ENCODE measurements around the gene RBM39. TPM values are rescaled to one million over a fixed set of nuclear protein-coding genes. Genes with fewer than 3 reads are reported as not detected.

The RBM39 gene
- total and polyA plus RNA-seq, 10 of the 15 experiments (the other 5 are each of a cell fraction or from before 2014, with no cell fraction given) = 135 to 280 (median 217) TPM

- Histone ChIP-seq H3K9ac (ENCODE audit: control insufficient read depth, insufficient read depth, low read length) (no peak overlapping the region), H3K4me3 (no peak overlapping the region), H3K9me3 (replicated peaks; ENCODE audit: control insufficient read depth, insufficient read depth, low read length) (no peaks in the 10 kb centered on the region), H3K36me3 (ENCODE audit: control insufficient read depth in 2 of 2, insufficient read depth in 2 of 2, low read length in 1 of 2) (peaks cover 19 to 30% of the 10 kb centered on the region in 2 experiments), H4K20me1 (ENCODE audit: control insufficient read depth, insufficient read depth) (peaks cover 16% of the 10 kb centered on the region), H2AFZ (ENCODE audit: control insufficient read depth, low read depth, low read length) (no peak overlapping the region), H3K4me1 (ENCODE audit: control insufficient read depth, insufficient read depth, low read length) (peaks cover 10% of the 10 kb centered on the region), H3K27ac (ENCODE audit: control insufficient read depth, insufficient read depth) (no peak overlapping the region), H3K27me3 (replicated peaks in 1 of 2; ENCODE audit: control insufficient read depth in 2 of 2, insufficient read depth in 2 of 2, low read length in 1 of 2) (no peaks in the 10 kb centered on the region), H3K4me2 (ENCODE audit: control insufficient read depth, insufficient read depth) (peak overlapping the region; percentile 31; the same call in 1 of the 2 replicates), H3K79me2 (ENCODE audit: control insufficient read depth, insufficient read depth, low read length) (peaks cover 93% of the 10 kb centered on the region)
- ChIA-PET RAD21 (ENCODE audit: unreplicated experiment) (no interaction called here), SMC1A (ENCODE audit: uncharacterized antibody, unreplicated experiment) (interaction anchor here (1.0 to 1.2 kb wide), 4 partner anchors 12 to 39 kb away, joined by 3 to 5 read pairs (median 3); no protein-coding TSS in a partner anchor), POLR2A (interaction anchor here (0.5 to 1.5 kb wide), 5 partner anchors 9 to 584 kb away, joined by 3 to 6 read pairs (median 5); no protein-coding TSS in a partner anchor), CTCF (interaction anchor here (1.1 to 5.8 kb wide), 3 partner anchors 9 to 210 kb away, joined by 3 to 31 read pairs (median 3); no protein-coding TSS in a partner anchor)
- BruUV-seq (replicated peaks) = no TSS peak
- DNase-seq (ENCODE audit: low read depth, low spot score) (no peak), ATAC-seq (no peak), FAIRE-seq (no peak)
- WGBS (ENCODE audit: insufficient coverage, insufficient replicate concordance, low lambda C conversion rate, missing lambda C conversion rate) = 0% methylated on average over 1 of the region's 1 CpG
- no peak for TF ChIP-seq EP300 (IDR thresholded peaks at IDR 0.05; ENCODE audit: borderline replicate concordance in 1 of 2, control insufficient read depth in 1 of 2, low read depth in 2 of 2, low read length in 2 of 2)
- TF ChIP-seq POLR2AphosphoS2 (IDR thresholded peaks at IDR 0.05; ENCODE audit: low read depth, low read length) = no peak
- TF ChIP-seq POU2F2 (IDR thresholded peaks at IDR 0.05; ENCODE audit: borderline replicate concordance, low read depth, low read length) = no peak
- no peak for TF ChIP-seq ETV6 (conservative IDR thresholded peaks at IDR 0.05 in 1 of 2, IDR thresholded peaks at IDR 0.05 in 1 of 2; ENCODE audit: borderline replicate concordance in 1 of 2, low read depth in 1 of 2)
- no peak for TF ChIP-seq MEF2A (IDR thresholded peaks at IDR 0.05; ENCODE audit: insufficient read depth, low read depth, low read length)
- TF ChIP-seq, protein P1, sequence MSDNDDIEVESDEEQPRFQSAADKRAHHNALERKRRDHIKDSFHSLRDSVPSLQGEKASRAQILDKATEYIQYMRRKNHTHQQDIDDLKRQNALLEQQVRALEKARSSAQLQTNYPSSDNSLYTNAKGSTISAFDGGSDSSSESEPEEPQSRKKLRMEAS (IDR thresholded peaks at IDR 0.05; ENCODE audit: low read depth, low read length) = no peak
- no peak for TF ChIP-seq MLLT1 (IDR thresholded peaks at IDR 0.05)
- TF ChIP-seq IKZF2 (IDR thresholded peaks at IDR 0.05) = no peak
- no peak for TF ChIP-seq EED (IDR thresholded peaks at IDR 0.05; ENCODE audit: low read depth)
- no peak for TF ChIP-seq RB1 (IDR thresholded peaks at IDR 0.05; ENCODE audit: borderline replicate concordance)
- TF ChIP-seq CHD2 (IDR thresholded peaks at IDR 0.05; ENCODE audit: borderline replicate concordance, low read depth, low read length) = no peak
- no peak for TF ChIP-seq JUNB (IDR thresholded peaks at IDR 0.05)
- TF ChIP-seq STAT3 (IDR thresholded peaks at IDR 0.05; ENCODE audit: low read depth, low read length) = no peak
- no peak for TF ChIP-seq ZNF622 (IDR thresholded peaks at IDR 0.05)
- in situ Hi-C loops (cut with MboI) = no loop called here
- intact Hi-C loops (cut with micrococcal nuclease; ENCODE audit: unreplicated experiment) = no loop called here
Measured at GRCh38 chr20:35657271-35657670, 84.8 kb downstream of the RBM39 start.

All from GM12878 (cell line).